ENCODE results near the gene LITAF. TPM values are rescaled to one million over a fixed set of nuclear protein-coding genes. Genes with fewer than 3 reads are reported as not detected.

Gene LITAF
- total RNA-seq, 1 donor from 2014 or later: 55.8 TPM

DNA sequence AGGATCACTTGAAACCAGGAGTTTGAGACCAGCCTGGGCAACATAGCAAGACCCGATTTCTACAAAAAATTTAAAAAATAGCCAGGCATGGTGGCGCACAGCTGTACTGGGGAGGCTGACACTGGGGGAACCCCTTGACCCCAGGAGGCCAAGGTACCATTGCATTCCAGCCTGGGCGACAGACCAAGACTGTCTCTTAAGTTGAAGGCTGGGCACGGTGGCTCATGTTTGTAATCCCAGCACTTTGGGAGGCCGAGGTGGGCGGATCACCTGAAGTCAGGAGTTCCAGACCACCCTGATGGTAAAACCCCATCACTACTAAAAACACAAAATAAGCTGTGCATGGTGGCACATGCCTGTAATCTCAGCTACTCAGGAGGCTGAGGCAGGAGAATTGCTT lies 74.9 kb downstream of the LITAF start:
- no peak for DNase-seq (ENCODE audit: low read depth)
- peaks cover 4% of the 10 kb centered on the region for H3K27me3 ChIP-seq (ENCODE audit: control insufficient read depth, insufficient read depth, low read length)
- TF ChIP-seq CTCF (IDR thresholded peaks at IDR 0.05; ENCODE audit: insufficient read depth, low read length, poor library complexity, severe bottlenecking): no peak
- no peaks in the 10 kb centered on the region for H3K36me3 ChIP-seq (ENCODE audit: control insufficient read depth, insufficient read depth, low read length)
- H3K4me3 ChIP-seq (ENCODE audit: low read depth, low read length): no peak overlapping the region

- Histone ChIP-seq H3K36me3 (ENCODE audit: control insufficient read depth, insufficient read depth, low read length) (no peaks in the 10 kb centered on the region), H3K27me3 (ENCODE audit: control insufficient read depth, insufficient read depth, low read length) (peaks cover 3% of the 10 kb centered on the region), H3K4me3 (ENCODE audit: low read depth, low read length) (no peak overlapping the region)
- DNase-seq (ENCODE audit: low read depth): no peak
- no peak for TF ChIP-seq CTCF (IDR thresholded peaks at IDR 0.05; ENCODE audit: insufficient read depth, low read length, poor library complexity, severe bottlenecking)
Measured at GRCh38 chr16:11511328-11511727, 75.4 kb downstream of the LITAF start.

- no peak for DNase-seq (ENCODE audit: low read depth)
- Histone ChIP-seq H3K27me3 (ENCODE audit: control insufficient read depth, insufficient read depth, low read length) (no peaks in the 10 kb centered on the region), H3K36me3 (ENCODE audit: control insufficient read depth, insufficient read depth, low read length) (no peaks in the 10 kb centered on the region), H3K4me3 (ENCODE audit: low read depth, low read length) (no peak overlapping the region)
- TF ChIP-seq CTCF (IDR thresholded peaks at IDR 0.05; ENCODE audit: insufficient read depth, low read length, poor library complexity, severe bottlenecking): no peak
Measured at GRCh38 chr16:11510178-11510973, 76.3 kb downstream of the LITAF start.

DNA sequence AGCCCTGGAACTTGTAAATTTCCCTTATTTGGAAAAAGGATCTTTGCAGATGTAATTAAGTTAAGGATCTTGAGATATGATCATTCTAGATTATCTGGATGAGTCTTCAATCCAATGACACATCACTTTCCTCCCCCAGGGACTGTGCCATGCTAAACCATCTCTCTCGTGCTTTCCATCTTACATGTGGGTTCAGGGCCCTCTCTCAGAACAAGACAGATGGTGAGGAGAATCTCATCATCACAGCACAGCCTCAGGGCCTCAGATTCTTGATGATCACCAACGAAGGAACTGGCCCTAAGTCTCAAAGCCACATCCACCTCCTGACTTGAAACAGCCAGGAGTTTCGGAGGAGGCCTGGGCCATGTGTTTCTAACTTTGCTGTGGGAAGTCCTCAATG lies 78.7 kb downstream of the LITAF start:
- no peak overlapping the region for H3K4me3 ChIP-seq (ENCODE audit: low read depth, low read length)
- no peak for TF ChIP-seq CTCF (IDR thresholded peaks at IDR 0.05; ENCODE audit: insufficient read depth, low read length, poor library complexity, severe bottlenecking)
- H3K36me3 ChIP-seq (ENCODE audit: control insufficient read depth, insufficient read depth, low read length): no peaks in the 10 kb centered on the region
- no peaks in the 10 kb centered on the region for H3K27me3 ChIP-seq (ENCODE audit: control insufficient read depth, insufficient read depth, low read length)
- DNase-seq (ENCODE audit: low read depth): no peak

DNA sequence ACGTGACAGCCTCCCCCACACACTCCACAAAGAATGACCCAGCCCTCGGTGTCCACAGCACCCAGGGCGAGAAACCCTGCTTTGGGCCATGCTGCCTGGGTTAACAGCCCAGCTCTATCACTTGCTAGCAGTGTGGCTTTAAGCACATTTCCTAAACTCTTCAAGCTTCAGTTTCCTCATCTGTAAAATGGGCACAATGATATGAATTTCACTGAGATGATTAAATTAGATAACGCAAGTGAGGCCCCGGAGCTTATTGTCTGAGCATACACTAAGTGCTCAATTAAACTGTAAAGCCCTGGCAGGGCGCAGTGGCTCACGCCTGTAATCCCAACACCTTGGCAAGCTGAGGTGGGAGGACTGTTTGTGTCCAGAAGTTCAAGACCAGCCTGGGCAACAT lies 79.4 kb downstream of the LITAF start:
- TF ChIP-seq CTCF (IDR thresholded peaks at IDR 0.05; ENCODE audit: insufficient read depth, low read length, poor library complexity, severe bottlenecking): no peak
- no peak for DNase-seq (ENCODE audit: low read depth)
- no peak overlapping the region for H3K4me3 ChIP-seq (ENCODE audit: low read depth, low read length)
- H3K36me3 ChIP-seq (ENCODE audit: control insufficient read depth, insufficient read depth, low read length): no peaks in the 10 kb centered on the region
- no peaks in the 10 kb centered on the region for H3K27me3 ChIP-seq (ENCODE audit: control insufficient read depth, insufficient read depth, low read length)

Measured in kidney epithelial cell (primary cell).